ENCODE results near the gene TMEM151A. TPM values are rescaled to one million over a fixed set of nuclear protein-coding genes. Genes with fewer than 3 reads are reported as not detected.
A peak's percentile ranks its signal among the peaks of the same experiment; 100 is the strongest.

Gene TMEM151A
- total and polyA plus RNA-seq, 8 donors, result 0.46 to 19.6 (median 2.8) TPM; not detected in 2

DNA sequence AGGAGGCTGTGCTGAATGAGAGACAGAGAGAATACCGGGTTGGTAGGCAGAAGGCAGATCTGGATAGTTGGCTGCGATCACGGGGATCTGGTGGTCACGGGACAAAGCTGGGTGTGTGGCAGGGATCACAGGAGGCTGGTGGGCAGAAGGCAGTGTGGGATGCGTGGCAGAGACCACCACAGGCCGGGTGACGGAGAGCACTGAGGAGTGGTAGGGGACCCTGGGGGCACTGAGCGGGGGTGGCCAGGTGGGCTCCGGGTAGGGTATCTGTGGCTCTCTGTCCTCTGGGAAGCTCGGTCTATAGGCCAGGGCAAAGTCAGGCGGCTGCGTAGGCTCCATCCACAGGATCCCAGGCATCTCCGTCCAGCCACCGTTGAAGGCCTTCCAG is 23.8 kb downstream of the TMEM151A start:
- TF ChIP-seq, protein P1, sequence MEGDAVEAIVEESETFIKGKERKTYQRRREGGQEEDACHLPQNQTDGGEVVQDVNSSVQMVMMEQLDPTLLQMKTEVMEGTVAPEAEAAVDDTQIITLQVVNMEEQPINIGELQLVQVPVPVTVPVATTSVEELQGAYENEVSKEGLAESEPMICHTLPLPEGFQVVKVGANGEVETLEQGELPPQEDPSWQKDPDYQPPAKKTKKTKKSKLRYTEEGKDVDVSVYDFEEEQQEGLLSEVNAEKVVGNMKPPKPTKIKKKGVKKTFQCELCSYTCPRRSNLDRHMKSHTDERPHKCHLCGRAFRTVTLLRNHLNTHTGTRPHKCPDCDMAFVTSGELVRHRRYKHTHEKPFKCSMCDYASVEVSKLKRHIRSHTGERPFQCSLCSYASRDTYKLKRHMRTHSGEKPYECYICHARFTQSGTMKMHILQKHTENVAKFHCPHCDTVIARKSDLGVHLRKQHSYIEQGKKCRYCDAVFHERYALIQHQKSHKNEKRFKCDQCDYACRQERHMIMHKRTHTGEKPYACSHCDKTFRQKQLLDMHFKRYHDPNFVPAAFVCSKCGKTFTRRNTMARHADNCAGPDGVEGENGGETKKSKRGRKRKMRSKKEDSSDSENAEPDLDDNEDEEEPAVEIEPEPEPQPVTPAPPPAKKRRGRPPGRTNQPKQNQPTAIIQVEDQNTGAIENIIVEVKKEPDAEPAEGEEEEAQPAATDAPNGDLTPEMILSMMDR (IDR thresholded peaks at IDR 0.05), result no peak
- no peak for TF ChIP-seq EP300 (IDR thresholded peaks at IDR 0.05)
- TF ChIP-seq POLR2AphosphoS5 (IDR thresholded peaks at IDR 0.05), result no peak
- TF ChIP-seq POLR2A (IDR thresholded peaks at IDR 0.05), result no peak
- H3K4me1 ChIP-seq, result peaks cover 48 to 69% (median 65%) of the 10 kb centered on the region in 4 donors
- WGBS, 5 donors, result 76 to 84% (median 79%) methylated on average over 9 to 14 of the region's 14 CpGs
- intact Hi-C loops (cut with DNase I; ENCODE audit: low total_unique reads), result loop anchor here (10.0 kb wide), 1 partner anchor 69 kb away; no protein-coding TSS in a partner anchor
- H3K36me3 ChIP-seq, result no peaks in the 10 kb centered on the region
- peaks cover 0 to 12% (median 0%) of the 10 kb centered on the region in 3 donors for H3K27me3 ChIP-seq
- H3K4me3 ChIP-seq, result peak overlapping the region; percentile 46 to 56 (median 52)
- H3K9me3 ChIP-seq, result no peaks in the 10 kb centered on the region
- no peak for DNase-seq
- peak overlapping the region in 4 of 5 donors; percentile 84 to 94 (median 86) for H3K27ac ChIP-seq

DNA sequence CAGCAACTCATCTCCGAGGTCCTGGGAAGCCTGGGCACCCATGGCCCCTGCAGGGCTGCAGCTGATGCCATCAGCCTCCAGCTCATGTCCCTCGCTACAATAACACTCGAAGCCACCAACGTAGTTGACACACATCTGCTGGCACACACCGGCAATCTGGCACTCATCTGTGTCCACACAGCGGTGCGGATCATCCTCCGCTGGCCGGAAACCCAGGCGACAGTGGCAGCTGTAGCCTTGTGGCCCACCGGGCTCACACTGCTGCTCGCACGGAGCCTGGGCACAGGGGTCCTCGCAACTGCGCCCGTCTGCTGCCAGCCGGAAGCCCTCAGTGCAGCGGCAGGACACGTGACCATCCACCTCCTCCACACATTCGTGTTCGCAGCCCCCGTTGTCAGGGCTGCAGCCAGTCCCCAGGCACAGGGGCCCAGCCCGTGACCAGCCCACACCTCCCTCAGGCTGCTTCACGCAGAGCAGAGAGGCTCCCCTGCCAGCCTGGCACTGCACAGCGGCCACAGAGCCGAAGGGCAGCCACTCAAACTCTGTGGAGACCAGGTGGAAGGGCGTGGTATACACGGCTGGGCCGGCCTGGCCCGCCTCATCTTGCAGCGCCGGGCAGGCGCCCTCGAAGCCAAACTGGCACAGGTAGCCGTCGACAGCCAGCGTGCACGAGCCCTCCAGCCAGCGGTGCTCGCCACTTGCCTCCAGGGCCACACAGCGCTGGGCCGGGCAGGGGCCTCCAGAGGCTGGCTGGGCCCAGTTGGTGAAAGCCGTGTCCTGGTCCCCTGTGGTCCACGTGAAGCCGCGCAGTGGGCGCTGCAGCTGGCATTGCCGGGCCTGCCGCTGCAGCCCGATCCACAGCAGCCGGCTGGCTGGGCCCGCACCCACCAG is 24.5 kb downstream of the TMEM151A start:
- 61 to 76% (median 66%) methylated on average over 30 to 52 of the region's 52 CpGs for WGBS, 5 donors
- intact Hi-C loops (cut with DNase I; ENCODE audit: low total_unique reads), result loop anchor here (10.0 kb wide), 1 partner anchor 69 kb away; no protein-coding TSS in a partner anchor

DNA sequence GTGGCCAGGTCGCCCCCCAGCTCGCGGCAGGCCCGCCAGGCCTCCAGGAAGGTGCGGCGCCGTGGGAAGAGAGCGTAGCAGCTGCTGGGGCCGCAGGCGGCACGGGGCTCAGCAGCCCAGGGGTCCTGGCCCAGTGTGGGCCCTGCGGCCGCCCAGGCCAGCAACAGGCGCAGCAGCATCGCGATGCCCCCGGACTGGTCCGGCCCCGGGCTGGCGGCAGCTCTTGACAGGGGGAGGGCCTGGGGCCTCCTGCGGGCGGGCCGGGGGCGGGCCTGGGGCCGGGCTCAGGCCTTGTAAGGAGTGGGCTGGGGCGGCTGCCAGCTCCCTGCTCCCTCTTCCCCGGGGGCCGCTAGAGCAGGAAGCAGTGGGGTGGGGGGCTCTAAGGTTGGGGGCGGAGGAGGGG is 25.2 kb downstream of the TMEM151A start, which contains the start of gene CD248:
Gene CD248 (minus strand): TSS at position 196 of the 403 bp plus-strand sequence. CDS start 17 bp downstream, at position 179.
- peaks cover 45 to 64% (median 62%) of the 10 kb centered on the region in 4 donors for H3K4me1 ChIP-seq
- H3K9me3 ChIP-seq, result no peaks in the 10 kb centered on the region
- 3 to 27% (median 21%) methylated on average over 8 to 29 of the region's 29 CpGs for WGBS, 5 donors
- no peaks in the 10 kb centered on the region for H3K36me3 ChIP-seq
- H3K4me3 ChIP-seq, result peak within 1 kb of the TSS; percentile 46 to 56 (median 52)
- DNase-seq, result peak in 1 of 2 donors; percentile 94
- intact Hi-C loops (cut with DNase I; ENCODE audit: low total_unique reads), result loop anchor here (10.0 kb wide), 1 partner anchor 68 kb away; no protein-coding TSS in a partner anchor
- peaks cover 0 to 12% (median 0%) of the 10 kb centered on the region in 3 donors for H3K27me3 ChIP-seq
- peak within 1 kb of the TSS; percentile 65 to 94 (median 84) for H3K27ac ChIP-seq
- TF ChIP-seq, protein P1 (IDR thresholded peaks at IDR 0.05), result no peak
- TF ChIP-seq POLR2A (IDR thresholded peaks at IDR 0.05), result no peak
- no peak for TF ChIP-seq POLR2AphosphoS5 (IDR thresholded peaks at IDR 0.05)
- TF ChIP-seq EP300 (IDR thresholded peaks at IDR 0.05), result no peak

More for the DNA sequence above, 24.5 kb downstream of the TMEM151A start:
- H3K4me1 ChIP-seq, result peaks cover 48 to 69% (median 65%) of the 10 kb centered on the region in 4 donors
- peaks cover 0 to 12% (median 0%) of the 10 kb centered on the region in 3 donors for H3K27me3 ChIP-seq
- H3K36me3 ChIP-seq, result no peaks in the 10 kb centered on the region
- H3K4me3 ChIP-seq, result peak overlapping the region; percentile 46 to 56 (median 52)
- H3K9me3 ChIP-seq, result no peaks in the 10 kb centered on the region
- peak overlapping the region; percentile 53 to 94 (median 84) for H3K27ac ChIP-seq
- TF ChIP-seq, protein P1 (IDR thresholded peaks at IDR 0.05), result no peak
- no peak for TF ChIP-seq POLR2A (IDR thresholded peaks at IDR 0.05)
- TF ChIP-seq EP300 (IDR thresholded peaks at IDR 0.05), result no peak
- TF ChIP-seq POLR2AphosphoS5 (IDR thresholded peaks at IDR 0.05), result no peak
- DNase-seq, result peak in 1 of 2 donors; percentile 47

DNA sequence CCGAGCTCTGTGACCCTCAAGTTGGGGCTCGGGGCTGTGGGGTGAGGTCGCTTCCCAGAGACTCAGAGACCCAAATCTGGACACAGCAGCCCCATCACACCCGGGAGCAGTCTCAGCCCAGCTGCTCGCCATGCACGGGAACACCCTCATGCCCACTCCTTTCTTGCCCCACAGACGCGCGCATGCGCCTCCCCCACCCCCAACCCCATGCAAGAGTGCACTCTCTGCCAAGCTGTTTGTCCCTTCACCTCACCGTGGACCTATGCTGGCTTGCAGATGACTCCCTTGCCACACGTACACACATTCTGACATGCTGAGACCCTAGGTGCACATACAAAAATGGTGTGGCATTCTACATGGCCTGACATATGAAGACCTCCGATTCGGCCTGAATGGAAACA is 25.6 kb downstream of the TMEM151A start:
- TF ChIP-seq POLR2AphosphoS5 (IDR thresholded peaks at IDR 0.05) (no peak), POLR2A (IDR thresholded peaks at IDR 0.05) (no peak), EP300 (IDR thresholded peaks at IDR 0.05) (no peak)
- TF ChIP-seq, protein P1 (IDR thresholded peaks at IDR 0.05), result no peak
- DNase-seq, result peak in 1 of 2 donors; percentile 81
- H3K36me3 ChIP-seq, result no peaks in the 10 kb centered on the region
- intact Hi-C loops (cut with DNase I; ENCODE audit: low total_unique reads), result loop anchor here (10.0 kb wide), 1 partner anchor 67 kb away; no protein-coding TSS in a partner anchor
- no peaks in the 10 kb centered on the region for H3K9me3 ChIP-seq
- H3K27ac ChIP-seq, result peak overlapping the region; percentile 65 to 94 (median 84)
- peaks cover 0 to 12% (median 0%) of the 10 kb centered on the region in 3 donors for H3K27me3 ChIP-seq
- H3K4me3 ChIP-seq, result peak overlapping the region; percentile 46 to 56 (median 52)
- H3K4me1 ChIP-seq, result peaks cover 45 to 63% (median 61%) of the 10 kb centered on the region in 4 donors
- WGBS, 5 donors, result 21 to 33% (median 29%) methylated on average over 11 to 14 of the region's 14 CpGs
